Pancreas (tissue), 10 donors: ENCODE data around the gene RIN1. TPM values are rescaled to one million over a fixed set of nuclear protein-coding genes. Genes with fewer than 3 reads are reported as not detected.
A peak's percentile ranks its signal among the peaks of the same experiment; 100 is the strongest.

ENCODE experiments used
- ATAC-seq, 4 donors: fragments of 200-7000 bp; cut with Tn5 transposase; one replicate each; pipeline versions ENCODE4 v1.8.0 to v1.9.1; 2020; ENCODE audit warnings: mild to moderate bottlenecking in 4 of 4, moderate library complexity in 4 of 4
- DNase-seq, 6 donors: peaks; one replicate each; pipeline ENCODE4 v3.0.0-alpha.2; 2020
- FAIRE-seq: peaks from 2 replicates; lab custom pipeline; 2012; peaks lifted over from hg19 to GRCh38; lab: Jason Lieb, UNC
- H3K27ac ChIP-seq, 4 donors: fragments of 200-600 bp; sonication (generic); 1 replicate in 3 of 4; 2 replicates in 1 of 4; pipeline versions ENCODE4 v1.5.0 to v1.8.0; 2020
- H3K27me3 ChIP-seq, 4 donors: fragments of 200-600 bp; one replicate each; pipeline ENCODE4 v1.8.0; 2021
- H3K36me3 ChIP-seq, 3 donors: fragments of 200-600 bp; sonication (generic) in 1 of 3; one replicate each; pipeline versions ENCODE4 v1.5.0 to v1.8.0; 2020 to 2021
- H3K4me1 ChIP-seq, 3 donors: fragments of 200-600 bp; one replicate each; pipeline ENCODE4 v1.8.0; 2021
- H3K4me3 ChIP-seq, 4 donors: fragments of 200-600 bp; sonication (generic) in 2 of 4; one replicate each; pipeline versions ENCODE4 v1.5.0 to v1.8.0; 2020 to 2021
- H3K9me3 ChIP-seq, 4 donors: fragments of 200-600 bp; one replicate each; pipeline ENCODE4 v1.8.0; 2021
- WGBS, 2 donors: extraction: QIAGEN DNeasy Blood & Tissue Kit; methylation state at CpG; one replicate each; pipeline ENCODE4 v1.1.7; 2013; 5-methylcytosine and 5-hydroxymethylcytosine counted together
- intact Hi-C, 3 donors: fragments of 100-400 bp; cut with DNase I; formaldehyde crosslinking; loops; one replicate each; pipeline versions ENCODE4 v1.11.1 to v1.14.2; 2022
- polyA plus RNA-seq, 2 donors: library from polyadenylated mRNA; stranded (reverse); fragments of 200-250 nt; gene quantifications; one replicate each; pipeline ENCODE4 v1.2.3, GENCODE V29; 2013
- total RNA-seq, 6 donors: library from RNA; stranded (reverse); fragmentation: NEBNext Ultra II Directional in 4 of 6; extraction: Animal tissue kit (Norgen Biotek cat#: 25700) in 4 of 6; gene quantifications; one replicate each; pipeline versions ENCODE4 v1.2.1 to v1.2.4, GENCODE V29; 2021 to 2023
- TF ChIP-seq, protein P1 (sequence below), 4 donors: fragments of 200-600 bp; sonication (generic) in 3 of 4; IDR thresholded peaks; one replicate each; pipeline versions ENCODE4 v1.5.0 to v1.8.0; 2021; ENCODE audit warnings: antibody characterized with exemption in 4 of 4
- donor health status: healthy with polysubstance abuse.
- donor health status: DM: no; HTN: no; CAD: no; lungs with moderate emphysema.
- donor health status: DM: no; HTN: no; CAD: no.
- donor health status: control.
- donor health status: control.
- donor health status: Bipolar disorder and iron deficiency.
- donor health status: DM: yes; HTN: yes; CAD: no.
- donor health status: DM: no; HTN: no; CAD: no.
- donor health status: DM: no; HTN: no; CAD: no.
- donor health status: DM: yes; HTN: yes; CAD: no.

The RIN1 gene
- total and polyA plus RNA-seq, 8 donors = 2.7 to 15.7 (median 4.8) TPM

DNA sequence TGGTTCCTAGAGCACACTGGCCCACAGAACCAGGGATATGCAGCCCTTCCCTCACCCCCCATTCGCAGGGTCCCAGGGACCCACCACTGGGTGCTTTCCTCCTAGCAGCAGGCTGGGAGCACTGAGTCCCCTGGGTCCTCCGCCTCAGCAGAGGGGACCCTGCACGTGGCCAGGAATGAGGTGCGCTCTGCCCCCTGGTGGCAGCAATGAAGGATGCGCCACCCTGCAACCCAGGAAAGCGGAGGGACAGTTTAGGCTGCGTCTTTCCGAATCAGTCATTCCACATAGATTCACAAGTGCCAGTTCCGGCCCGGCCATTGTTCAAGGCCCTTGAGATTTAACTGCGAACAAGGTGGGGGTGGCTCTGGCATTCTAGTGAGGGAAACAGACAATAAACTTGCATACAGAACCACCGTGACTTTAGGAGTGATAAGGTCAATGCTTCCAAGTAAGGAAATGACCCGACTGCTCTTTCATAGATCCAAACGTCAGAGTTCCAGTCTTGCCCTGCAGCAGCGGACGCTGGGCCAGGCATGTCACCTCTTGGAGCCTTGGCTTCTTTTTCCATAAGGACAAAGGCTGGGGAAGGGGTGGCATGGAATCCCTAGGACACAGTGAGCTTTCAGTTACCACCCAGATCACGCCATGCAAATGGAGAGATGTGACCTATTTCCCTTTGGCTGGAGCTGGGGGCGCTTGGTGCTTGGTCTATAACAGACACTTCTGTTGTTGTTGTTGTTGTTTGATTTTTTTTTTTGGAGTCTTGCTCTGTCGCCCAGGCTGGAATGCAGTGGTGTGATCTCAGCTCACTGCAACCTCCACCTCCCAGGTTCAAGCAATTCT, 7.7 kb downstream of the RIN1 start:
- DNase-seq (peak in 5 of 6 donors; percentile 60 to 87 (median 83)), FAIRE-seq (no peak), ATAC-seq (peak; percentile 86 to 95 (median 92))
- 9 to 12% methylated on average over 19 of the region's 19 CpGs for WGBS, 2 donors
- Histone ChIP-seq H3K9me3 (no peaks in the 10 kb centered on the region), H3K4me1 (no peaks in the 10 kb centered on the region), H3K27ac (no peak overlapping the region), H3K36me3 (no peaks in the 10 kb centered on the region), H3K4me3 (no peak overlapping the region), H3K27me3 (no peaks in the 10 kb centered on the region)
- TF ChIP-seq, protein P1, sequence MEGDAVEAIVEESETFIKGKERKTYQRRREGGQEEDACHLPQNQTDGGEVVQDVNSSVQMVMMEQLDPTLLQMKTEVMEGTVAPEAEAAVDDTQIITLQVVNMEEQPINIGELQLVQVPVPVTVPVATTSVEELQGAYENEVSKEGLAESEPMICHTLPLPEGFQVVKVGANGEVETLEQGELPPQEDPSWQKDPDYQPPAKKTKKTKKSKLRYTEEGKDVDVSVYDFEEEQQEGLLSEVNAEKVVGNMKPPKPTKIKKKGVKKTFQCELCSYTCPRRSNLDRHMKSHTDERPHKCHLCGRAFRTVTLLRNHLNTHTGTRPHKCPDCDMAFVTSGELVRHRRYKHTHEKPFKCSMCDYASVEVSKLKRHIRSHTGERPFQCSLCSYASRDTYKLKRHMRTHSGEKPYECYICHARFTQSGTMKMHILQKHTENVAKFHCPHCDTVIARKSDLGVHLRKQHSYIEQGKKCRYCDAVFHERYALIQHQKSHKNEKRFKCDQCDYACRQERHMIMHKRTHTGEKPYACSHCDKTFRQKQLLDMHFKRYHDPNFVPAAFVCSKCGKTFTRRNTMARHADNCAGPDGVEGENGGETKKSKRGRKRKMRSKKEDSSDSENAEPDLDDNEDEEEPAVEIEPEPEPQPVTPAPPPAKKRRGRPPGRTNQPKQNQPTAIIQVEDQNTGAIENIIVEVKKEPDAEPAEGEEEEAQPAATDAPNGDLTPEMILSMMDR (IDR thresholded peaks at IDR 0.05) = peak; percentile 87 to 97 (median 92)
- intact Hi-C loops = no loop called here

GRCh38 chr11:66328031-66328301, 8.3 kb downstream of the RIN1 start:
- Histone ChIP-seq H3K27ac (no peak overlapping the region), H3K27me3 (no peaks in the 10 kb centered on the region), H3K9me3 (no peaks in the 10 kb centered on the region), H3K4me1 (no peaks in the 10 kb centered on the region), H3K36me3 (no peaks in the 10 kb centered on the region), H3K4me3 (no peak overlapping the region)
- ATAC-seq (peak in 1 of 4 donors; percentile 8), DNase-seq (peak in 1 of 6 donors; percentile 26), FAIRE-seq (no peak)
- 57 to 73% methylated on average over 3 of the region's 3 CpGs for WGBS, 2 donors
- intact Hi-C loops = no loop called here
- TF ChIP-seq, protein P1 (IDR thresholded peaks at IDR 0.05) = no peak

DNA sequence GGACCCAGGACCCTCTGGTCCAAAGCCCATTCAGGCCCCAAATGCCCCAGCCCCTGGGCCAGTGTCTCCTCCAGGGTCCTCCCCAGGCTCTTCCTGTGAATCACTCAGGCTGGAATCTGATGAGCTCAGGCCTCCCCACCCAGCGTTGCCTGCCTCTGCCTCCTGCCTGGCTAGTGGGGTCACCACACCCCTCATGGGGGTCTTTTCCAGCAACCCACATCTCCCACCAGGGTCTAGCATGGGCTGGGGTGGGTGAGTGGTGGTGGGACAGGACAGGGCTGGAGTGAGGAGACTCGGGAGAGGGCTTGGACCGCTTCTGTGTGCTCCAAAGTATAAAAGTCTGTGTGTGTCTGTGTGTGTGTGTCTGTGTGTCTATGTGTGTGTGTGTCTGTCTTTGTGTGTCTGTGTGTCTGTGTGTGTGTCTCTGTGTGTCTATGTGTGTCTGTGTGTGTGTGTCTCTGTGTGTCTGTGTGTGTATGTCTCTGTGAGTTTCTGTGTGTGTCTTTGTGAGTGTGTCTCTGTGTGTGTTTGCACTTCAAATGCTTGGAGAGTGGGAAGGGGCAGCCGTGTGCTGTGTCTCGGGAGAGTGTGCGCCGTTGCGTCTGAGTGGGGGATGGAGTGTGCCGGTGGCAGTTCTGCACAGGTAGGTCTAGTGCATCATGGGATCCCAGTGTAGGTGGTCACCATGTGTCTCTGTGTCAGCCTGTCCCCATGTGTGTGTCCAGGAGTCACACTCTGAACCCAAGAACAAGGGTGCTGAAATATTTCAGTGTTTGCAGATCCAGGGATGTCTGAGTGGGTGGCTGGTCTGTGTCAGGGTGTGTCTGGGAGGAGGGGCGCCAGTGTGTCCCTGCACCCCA, 8.8 kb downstream of the RIN1 start:
- TF ChIP-seq, protein P1 (IDR thresholded peaks at IDR 0.05) = no peak
- WGBS, 2 donors = 77 to 82% methylated on average over 10 of the region's 10 CpGs
- FAIRE-seq (no peak), DNase-seq (peak in 1 of 6 donors; percentile 47), ATAC-seq (peak in 2 of 4 donors; percentile 13 to 22)
- Histone ChIP-seq H3K27me3 (no peaks in the 10 kb centered on the region), H3K4me1 (no peaks in the 10 kb centered on the region), H3K4me3 (no peak overlapping the region), H3K27ac (peak overlapping the region in 1 of 4 donors; percentile 12), H3K36me3 (no peaks in the 10 kb centered on the region), H3K9me3 (no peaks in the 10 kb centered on the region)
- intact Hi-C loops = no loop called here

DNA sequence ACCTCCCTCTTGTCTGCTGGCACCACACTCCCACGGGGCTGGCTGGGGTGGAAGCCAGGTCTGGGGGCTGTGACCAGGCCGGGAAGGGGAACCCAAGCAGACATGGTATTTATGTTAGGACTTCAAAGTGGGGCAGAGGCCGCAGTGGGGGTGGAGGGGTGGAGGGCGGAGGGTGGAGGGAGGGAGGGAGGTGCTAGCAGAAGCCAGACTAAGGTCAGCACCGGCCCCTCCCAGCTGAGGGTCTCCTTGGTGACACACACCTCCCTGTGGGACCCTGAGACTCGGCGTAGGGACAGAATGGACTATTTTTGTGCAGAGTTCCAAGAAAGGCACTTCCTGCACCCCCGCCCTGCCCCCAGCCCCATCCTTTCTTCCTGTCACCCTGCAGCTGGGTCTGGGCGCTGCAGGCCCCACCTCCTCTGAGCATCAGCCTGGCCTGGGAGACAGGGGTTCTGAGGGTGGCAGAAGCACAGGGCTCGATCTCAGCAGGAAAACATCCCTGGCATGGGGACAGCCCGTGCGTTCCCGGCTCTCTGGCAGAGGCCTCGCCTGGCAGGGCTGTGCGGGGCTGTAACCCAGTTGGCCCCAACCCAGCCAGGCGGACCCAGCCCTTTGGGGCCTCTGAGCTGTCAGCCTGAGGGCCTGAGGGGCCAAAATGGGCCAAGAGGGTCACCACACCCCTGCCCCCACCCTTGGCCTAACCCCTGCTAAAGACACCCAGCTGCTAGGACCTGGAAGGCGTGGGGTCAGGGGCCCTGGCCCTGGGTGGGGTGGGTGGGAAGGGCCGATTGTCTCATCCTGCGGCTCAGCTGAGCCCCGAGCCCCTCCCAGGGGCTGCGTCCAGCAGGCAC, 9.7 kb downstream of the RIN1 start:
- DNase-seq (peak in 2 of 6 donors; percentile 53 to 69), FAIRE-seq (no peak), ATAC-seq (peak in 1 of 4 donors; percentile 3)
- Histone ChIP-seq H3K27ac (peak overlapping the region in 1 of 4 donors; percentile 12), H3K36me3 (no peaks in the 10 kb centered on the region), H3K27me3 (no peaks in the 10 kb centered on the region), H3K4me1 (no peaks in the 10 kb centered on the region), H3K4me3 (no peak overlapping the region), H3K9me3 (no peaks in the 10 kb centered on the region)
- intact Hi-C loops = no loop called here
- WGBS, 2 donors = 63 to 65% methylated on average over 16 to 21 of the region's 21 CpGs
- TF ChIP-seq, protein P1 (IDR thresholded peaks at IDR 0.05) = no peak
